ENCODE data around the gene SLC38A3. TPM values are rescaled to one million over a fixed set of nuclear protein-coding genes. Genes with fewer than 3 reads are reported as not detected.

Gene SLC38A3
- total and polyA plus RNA-seq, 9 of the 15 experiments (the other 6 are each of a cell fraction or from before 2014, with no cell fraction given), result 0.09 to 0.38 (median 0.16) TPM; not detected in 6

- peak; percentile 63 for TF ChIP-seq MYC (IDR thresholded peaks at IDR 0.05; ENCODE audit: low read depth, low read length)
- TF ChIP-seq MYC (CRISPR knock-in tag; IDR thresholded peaks at IDR 0.05; ENCODE audit: borderline replicate concordance, low read depth), result no peak
- TF ChIP-seq SMARCE1 (IDR thresholded peaks at IDR 0.05), result no peak
- TF ChIP-seq GABPB1 (CRISPR knock-in tag; IDR thresholded peaks at IDR 0.05), result peak; percentile 46
- no peak for TF ChIP-seq ZNF133 (CRISPR knock-in tag; IDR thresholded peaks at IDR 0.05)
- TF ChIP-seq FOXA1 (IDR thresholded peaks at IDR 0.05; ENCODE audit: borderline replicate concordance), result no peak
- TF ChIP-seq SMARCB1 (IDR thresholded peaks at IDR 0.05; ENCODE audit: insufficient read length, low read depth), result no peak
- no peak for TF ChIP-seq ZBTB17 (CRISPR knock-in tag; IDR thresholded peaks at IDR 0.05)
- no peak for TF ChIP-seq MBD1 (CRISPR knock-in tag; IDR thresholded peaks at IDR 0.05)
- TF ChIP-seq FOS (IDR thresholded peaks at IDR 0.05; ENCODE audit: extremely low read depth, insufficient read length), result no peak
- TF ChIP-seq NFXL1 (CRISPR knock-in tag; IDR thresholded peaks at IDR 0.05), result no peak
- TF ChIP-seq ZNF766 (CRISPR knock-in tag; conservative IDR thresholded peaks at IDR 0.05), result no peak
- TF ChIP-seq PHTF2 (CRISPR knock-in tag; IDR thresholded peaks at IDR 0.05), result no peak
- TF ChIP-seq COPS2 (conservative IDR thresholded peaks at IDR 0.05), result no peak
- no peak for TF ChIP-seq PYGO2 (tag; IDR thresholded peaks at IDR 0.05)
- TF ChIP-seq TEAD2 (tag; IDR thresholded peaks at IDR 0.05), result no peak
- no peak for TF ChIP-seq LARP7 (IDR thresholded peaks at IDR 0.05)
- TF ChIP-seq SOX6 (IDR thresholded peaks at IDR 0.05), result no peak
- TF ChIP-seq HMBOX1 (IDR thresholded peaks at IDR 0.05), result no peak
- no peak for TF ChIP-seq ZNF134 (CRISPR knock-in tag; conservative IDR thresholded peaks at IDR 0.05)
- no peak for TF ChIP-seq SMAD2 (IDR thresholded peaks at IDR 0.05; ENCODE audit: low read depth, low read length)
- no peak for TF ChIP-seq ZNF518B (CRISPR knock-in tag; IDR thresholded peaks at IDR 0.05)
- no peak for TF ChIP-seq KLF10 (CRISPR knock-in tag; IDR thresholded peaks at IDR 0.05)
Measured at GRCh38 chr3:50260027-50260941, 55.2 kb downstream of the SLC38A3 start (continued).

Data from K562 (cell line).